ENCODE results near the gene PCSK2. TPM values are rescaled to one million over a fixed set of nuclear protein-coding genes. Genes with fewer than 3 reads are reported as not detected.

PCSK2 gene
- total RNA-seq (10 to 100 TPM in 3 of 9 donors, 1 to 10 TPM in 3, under 1 TPM in 3; 0.32 to 47.6 (median 1.3) TPM), polyA plus RNA-seq (10 to 100 TPM in 2 of 3 donors, 1 to 10 TPM in 1; 7.5 to 36.7 (median 15.0) TPM)
- long read RNA-seq, donor 1, result 0 reads
- long read RNA-seq, donor 2, result 0 reads
- long read RNA-seq, donor 3, result 0 reads
- long read RNA-seq, donor 4, result 0 reads
- long read RNA-seq, donor 5, result 0 reads
- long read RNA-seq, donor 6, full-length matches to known transcripts, result 44 of 64 reads
- long read RNA-seq, donor 6, partial matches to known transcripts, result 11 of 64 reads
- long read RNA-seq, donor 6, other reads (novel, unspliced or antisense), result 9 of 64 reads
- long read RNA-seq, donor 7, full-length matches to known transcripts, result 1 of 1 reads
- long read RNA-seq, donor 7, partial matches to known transcripts, result 0 of 1 reads
- long read RNA-seq, donor 7, other reads (novel, unspliced or antisense), result 0 of 1 reads
- long read RNA-seq, donor 8, result 0 reads
- long read RNA-seq, donor 9, result 0 reads
- long read RNA-seq, donor 10, full-length matches to known transcripts, result 1 of 1 reads
- long read RNA-seq, donor 10, partial matches to known transcripts, result 0 of 1 reads
- long read RNA-seq, donor 10, other reads (novel, unspliced or antisense), result 0 of 1 reads

- WGBS, 4 donors, result 1 to 5% (median 2%) methylated on average over 15 to 53 of the region's 53 CpGs
These were observed at the start of gene PCSK2 for GRCh38 chr20:17226410-17227218. PCSK2 (plus strand) TSS chr20:17227040; CDS start chr20:17227306, 266 bp downstream.

GRCh38 chr20:17177341-17177740, 49.5 kb upstream of the PCSK2 start:
- Histone ChIP-seq H3K27me3 (no peaks in the 10 kb centered on the region), H3K27ac (no peak overlapping the region), H3K36me3 (replicated peaks in 1 of 2) (no peaks in the 10 kb centered on the region), H3K4me1 (replicated peaks in 1 of 2) (no peaks in the 10 kb centered on the region), H3K4me3 (no peak overlapping the region), H3K9me3 (replicated peaks in 1 of 3) (no peaks in the 10 kb centered on the region)
- TF ChIP-seq CTCF (IDR thresholded peaks at IDR 0.05), result no peak
- intact Hi-C loops (cut with DNase I), result no loop called here
- no peak for DNase-seq
- 47 to 70% (median 53%) methylated on average over 5 of the region's 5 CpGs for WGBS, 4 donors

More at GRCh38 chr20:17226410-17227218, at the start of gene PCSK2:
- no peak for TF ChIP-seq CTCF (IDR thresholded peaks at IDR 0.05)
- DNase-seq, result peak in 6 of 7 donors; percentile 8 to 79 (median 30)
- H3K27me3 ChIP-seq, result peaks cover 33% of the 10 kb centered on the region
- H3K4me3 ChIP-seq, result peak within 1 kb of the TSS in 1 of 4 donors; percentile 26
- no peaks in the 10 kb centered on the region for H3K36me3 ChIP-seq (replicated peaks in 1 of 2)
- no peaks in the 10 kb centered on the region for H3K9me3 ChIP-seq (replicated peaks in 1 of 3)
- peak within 1 kb of the TSS in 1 of 5 donors; percentile 12 for H3K27ac ChIP-seq
- H3K4me1 ChIP-seq (replicated peaks in 1 of 2), result no peaks in the 10 kb centered on the region
- intact Hi-C loops (cut with DNase I), result no loop called here

GRCh38 chr20:17179840-17180239, 47.0 kb upstream of the PCSK2 start:
- Histone ChIP-seq H3K36me3 (replicated peaks in 1 of 2) (no peaks in the 10 kb centered on the region), H3K4me1 (replicated peaks in 1 of 2) (no peaks in the 10 kb centered on the region), H3K4me3 (no peak overlapping the region), H3K9me3 (replicated peaks in 1 of 3) (no peaks in the 10 kb centered on the region), H3K27ac (no peak overlapping the region), H3K27me3 (no peaks in the 10 kb centered on the region)
- no peak for DNase-seq
- intact Hi-C loops (cut with DNase I), result no loop called here
- WGBS, 4 donors, result 33 to 65% (median 53%) methylated on average over 1 to 4 of the region's 4 CpGs
- TF ChIP-seq CTCF (IDR thresholded peaks at IDR 0.05) (no peak), POLR2A (IDR thresholded peaks at IDR 0.05) (no peak)
